ENCODE results near the gene ARTN.
A peak's percentile ranks its signal among the peaks of the same experiment; 100 is the strongest.

Gene ARTN

GRCh38 chr1:43947874-43948437, 14.4 kb downstream of the ARTN start:
- no peak for DNase-seq

DNA sequence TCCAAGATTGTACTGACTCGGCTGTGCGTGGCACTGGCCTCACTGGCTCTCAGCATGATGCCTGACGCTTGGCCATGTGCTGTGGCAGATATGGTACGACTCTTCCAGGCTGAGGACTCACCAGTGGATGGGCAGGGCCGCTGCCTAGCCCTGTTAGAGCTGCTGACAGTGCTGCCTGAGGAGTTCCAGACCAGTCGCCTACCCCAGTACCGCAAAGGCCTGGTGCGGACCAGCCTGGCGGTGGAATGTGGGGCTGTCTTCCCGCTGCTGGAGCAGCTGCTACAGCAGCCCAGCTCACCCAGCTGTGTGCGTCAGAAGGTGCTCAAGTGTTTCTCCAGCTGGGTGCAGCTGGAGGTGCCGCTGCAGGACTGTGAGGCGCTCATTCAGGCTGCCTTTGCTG, 16.1 kb downstream of the ARTN start:
- no peak for DNase-seq

DNA sequence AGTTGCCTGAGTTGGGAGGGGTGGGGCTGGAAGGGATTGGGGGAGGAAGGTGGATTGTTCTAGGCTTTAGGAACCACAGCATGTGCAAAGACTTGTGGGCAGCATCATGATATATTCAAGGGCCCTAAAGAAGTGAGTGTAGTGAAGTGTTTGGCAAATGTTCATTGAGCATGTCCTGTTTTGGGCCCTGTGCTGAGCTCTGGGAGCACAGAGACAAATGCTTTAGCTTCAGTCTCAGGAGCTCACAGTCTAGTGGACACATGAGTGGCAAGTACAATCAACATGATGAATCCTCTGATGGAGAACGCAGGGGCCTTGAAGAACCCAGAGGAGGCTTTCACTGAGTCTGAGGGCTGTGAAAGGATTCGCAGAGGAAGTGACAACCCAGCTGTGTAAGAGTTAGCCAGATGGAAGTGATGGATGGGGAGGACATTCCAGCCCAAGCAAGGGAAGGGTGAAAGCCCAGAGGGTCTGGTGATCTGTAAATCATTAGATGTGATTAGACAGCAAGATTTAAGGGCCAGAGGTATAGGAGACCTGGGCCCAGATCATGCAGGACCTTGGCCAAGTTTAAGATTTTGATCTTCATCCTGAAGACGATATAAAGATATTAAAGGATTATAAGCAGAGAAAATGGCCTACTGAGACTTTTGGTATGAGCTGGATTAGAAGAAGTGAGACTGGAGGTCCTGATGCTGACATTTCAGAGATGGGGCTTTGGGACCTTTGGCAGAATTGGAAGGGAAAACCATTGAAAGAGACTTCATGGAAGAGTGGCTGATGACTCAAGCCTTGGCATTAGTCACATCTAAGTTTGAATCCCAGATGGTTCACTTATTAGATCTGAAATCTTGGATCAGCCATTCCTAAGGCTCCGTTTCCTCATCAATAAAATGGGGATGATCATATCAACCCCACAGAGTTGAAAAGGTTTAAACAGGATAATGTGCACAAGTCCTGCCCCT, 17.7 kb downstream of the ARTN start:
- no peak for DNase-seq

- no peak for DNase-seq
Observed at GRCh38 chr1:43952731-43953346, 19.2 kb downstream of the ARTN start.

GRCh38 chr1:43953361-43953760, 19.8 kb downstream of the ARTN start:
- DNase-seq = no peak

GRCh38 chr1:43954036-43954435, 20.4 kb downstream of the ARTN start:
- DNase-seq = no peak

DNA sequence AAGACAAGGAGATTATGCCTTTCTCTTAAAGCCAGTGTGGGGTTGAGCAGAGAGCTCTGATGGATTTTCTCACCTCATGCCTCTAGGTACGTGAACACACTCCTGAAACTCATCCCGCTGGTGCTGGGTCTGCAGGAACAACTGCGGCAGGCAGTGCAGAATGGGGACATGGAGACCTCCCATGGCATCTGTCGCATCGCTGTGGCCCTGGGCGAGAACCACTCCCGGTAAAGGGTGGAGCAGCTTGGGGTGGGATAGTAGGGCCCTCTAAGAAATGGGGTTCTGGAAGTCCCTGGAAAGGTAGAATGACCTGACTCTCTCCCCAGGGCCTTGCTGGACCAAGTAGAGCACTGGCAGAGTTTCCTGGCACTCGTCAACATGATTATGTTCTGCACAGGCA, 22.6 kb downstream of the ARTN start:
- no peak for DNase-seq

- DNase-seq = no peak
Observed at GRCh38 chr1:43957407-43958040, 23.9 kb downstream of the ARTN start.

GRCh38 chr1:43958351-43959255, 25.0 kb downstream of the ARTN start:
- DNase-seq = no peak

DNA sequence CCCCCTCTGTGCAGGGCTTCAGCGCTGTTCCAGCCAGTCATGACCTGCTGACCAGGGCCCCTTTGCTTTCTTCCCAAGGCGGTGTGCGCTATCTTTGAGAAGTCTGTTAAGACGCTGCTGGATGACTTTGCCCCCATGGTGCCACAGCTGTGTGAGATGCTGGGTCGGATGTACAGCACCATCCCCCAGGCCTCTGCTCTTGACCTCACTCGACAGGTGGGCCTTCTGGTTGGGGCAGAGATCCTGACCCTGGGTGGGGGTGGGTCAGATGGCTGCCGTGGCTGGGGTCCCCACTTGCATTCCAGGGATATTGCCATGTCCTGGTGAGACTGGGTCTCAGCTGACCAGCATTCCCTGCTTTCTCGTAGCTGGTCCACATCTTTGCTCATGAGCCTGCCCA, 27.2 kb downstream of the ARTN start:
- no peak for DNase-seq

GRCh38 chr1:43961692-43962091, 28.1 kb downstream of the ARTN start:
- DNase-seq = no peak

DNA sequence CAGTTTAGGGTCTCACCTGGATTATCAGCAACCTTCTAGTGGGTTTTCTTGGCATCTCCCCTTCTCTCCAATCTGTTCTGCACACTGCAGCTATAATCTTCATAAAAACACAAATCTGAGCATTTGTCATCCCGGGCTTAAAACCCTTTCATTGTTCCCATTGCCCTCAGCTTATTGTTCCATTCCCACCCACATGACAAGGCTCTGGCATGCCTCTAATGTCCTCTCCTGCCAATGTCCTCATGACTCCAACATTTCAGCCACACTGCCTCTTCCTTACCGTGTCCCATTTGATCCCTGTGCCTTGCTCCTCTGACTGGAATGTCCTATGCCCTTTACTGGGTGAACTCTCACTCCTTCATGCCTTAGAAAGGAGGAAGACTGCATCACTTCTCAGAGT, 28.7 kb downstream of the ARTN start:
- no peak for DNase-seq

- DNase-seq = no peak
Observed at GRCh38 chr1:43963006-43963405, 29.4 kb downstream of the ARTN start.

DNA sequence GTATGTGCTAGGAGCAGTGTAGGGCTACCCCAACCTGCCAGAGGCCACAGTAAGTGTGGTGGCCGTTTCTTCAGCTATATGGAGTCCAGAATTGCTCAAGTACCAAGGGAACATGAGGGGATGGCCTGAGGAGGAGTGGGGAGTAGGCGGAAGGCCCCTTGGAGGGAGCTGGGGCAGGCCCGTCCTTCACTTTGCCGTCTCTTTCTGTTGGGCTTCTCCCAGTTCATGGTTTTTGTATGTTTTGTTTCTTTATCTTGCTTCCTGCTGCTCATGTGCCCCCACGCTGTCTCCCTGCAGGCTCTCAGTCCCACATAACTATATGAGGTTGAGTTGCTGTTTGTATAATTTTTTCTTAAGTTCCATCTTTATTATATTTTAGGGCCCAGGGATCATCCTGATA, 30.3 kb downstream of the ARTN start:
- DNase-seq = no peak

DNA sequence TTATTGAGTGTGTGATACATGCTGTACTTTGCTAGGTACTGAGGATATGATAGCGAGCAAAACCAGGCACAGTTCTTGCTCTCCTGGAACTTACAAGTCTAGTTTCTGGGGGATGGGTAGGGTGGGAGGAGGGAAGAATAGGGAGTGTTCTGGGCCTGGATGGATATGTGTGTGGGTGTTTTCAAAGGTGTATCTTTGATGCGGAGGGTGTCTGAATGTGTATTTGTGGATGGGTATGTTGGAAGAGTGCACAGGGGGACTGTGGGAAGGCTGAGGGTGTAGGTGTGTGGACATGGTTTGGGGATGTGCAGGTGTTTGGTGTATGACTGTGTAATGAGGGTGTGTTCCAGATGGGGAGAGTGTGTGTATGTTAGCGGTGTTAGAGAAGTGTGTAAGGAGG, 31.7 kb downstream of the ARTN start:
- DNase-seq = no peak

- peak; percentile 27 to 29 for DNase-seq
Observed at GRCh38 chr1:43968348-43968948, 34.8 kb downstream of the ARTN start.

DNA sequence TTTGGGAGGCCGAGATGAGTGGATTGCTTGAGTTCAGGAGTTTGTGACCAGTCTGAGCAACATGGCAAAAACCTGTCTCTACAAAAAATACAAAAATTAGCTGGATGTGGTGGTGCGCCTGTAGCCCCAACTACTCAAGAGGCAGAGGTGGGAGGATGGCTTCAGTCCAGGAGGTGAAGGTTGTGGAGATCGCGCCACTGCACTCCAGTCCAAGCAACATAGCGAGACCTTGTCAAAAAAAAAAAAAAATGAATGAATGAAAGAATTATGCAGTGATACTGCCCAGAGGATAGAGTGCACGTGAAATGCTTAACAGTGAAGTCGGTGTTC, 35.8 kb downstream of the ARTN start:
- no peak for DNase-seq

GRCh38 chr1:43969746-43970466, 36.3 kb downstream of the ARTN start, which contains the start of gene DPH2:
Gene DPH2, plus strand, starts transcription at chr1:43970010. Its CDS starts 166 bp downstream, at chr1:43970176.
- DNase-seq = peak; percentile 92 to 95

DNA sequence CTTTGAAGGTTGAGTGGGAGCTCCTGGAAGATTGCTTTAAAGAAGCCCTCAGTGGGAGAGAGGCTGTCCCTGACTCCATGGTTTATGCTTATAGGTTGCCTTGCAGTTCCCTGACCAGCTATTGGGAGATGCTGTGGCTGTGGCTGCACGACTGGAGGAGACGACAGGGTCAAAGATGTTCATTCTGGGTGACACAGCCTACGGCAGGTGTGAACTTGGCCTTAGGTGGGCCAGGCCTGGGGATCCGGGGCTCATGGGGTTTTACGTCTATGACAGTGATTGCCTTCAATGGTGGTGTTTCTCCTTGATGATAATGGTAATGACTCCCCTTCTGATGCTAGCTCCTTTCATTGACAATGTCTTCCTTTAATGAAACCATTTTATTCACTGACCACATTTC, 36.9 kb downstream of the ARTN start:
- no peak for DNase-seq

DNA sequence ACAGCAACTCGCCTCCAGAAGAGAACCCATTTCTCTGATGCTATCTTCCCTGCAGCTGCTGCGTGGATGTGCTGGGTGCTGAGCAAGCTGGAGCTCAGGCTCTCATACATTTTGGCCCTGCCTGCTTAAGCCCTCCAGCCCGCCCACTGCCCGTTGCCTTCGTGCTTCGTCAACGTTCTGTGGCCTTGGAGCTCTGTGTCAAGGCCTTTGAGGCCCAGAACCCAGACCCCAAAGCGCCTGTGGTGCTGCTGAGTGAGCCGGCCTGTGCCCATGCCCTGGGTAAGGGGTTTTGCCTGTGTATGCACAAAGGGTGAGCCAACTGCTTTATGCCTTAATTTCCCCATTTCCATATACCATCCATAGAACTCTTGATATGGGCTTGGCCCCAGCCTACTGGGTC, 37.3 kb downstream of the ARTN start:
- DNase-seq = no peak

- DNase-seq = no peak
Observed at GRCh38 chr1:43971336-43971980, 37.9 kb downstream of the ARTN start.
